ENCODE measurements around the gene IARS1.
A peak's percentile ranks its signal among the peaks of the same experiment; 100 is the strongest.

IARS1 gene

GRCh38 chr9:92289708-92290390 is 3.6 kb downstream of the IARS1 start:
- Histone ChIP-seq H3K9me2 (replicated peaks; ENCODE audit: control insufficient read depth, low read length) (no peaks in the 10 kb centered on the region), H3K36me3 (ENCODE audit: control insufficient read depth, low read length) (peaks cover 89% of the 10 kb centered on the region), H3K4me3 (ENCODE audit: low read length) (no peak overlapping the region), H3F3A (ENCODE audit: control insufficient read depth, insufficient read depth) (peaks cover 11% of the 10 kb centered on the region; the same call in 1 of the 2 replicates), H3K9me3 (ENCODE audit: control insufficient read depth, insufficient read depth, low read length) (no peaks in the 10 kb centered on the region), H3K4me1 (ENCODE audit: control insufficient read depth, low read length) (peaks cover 47% of the 10 kb centered on the region), H3K4me2 (ENCODE audit: low read length) (peak overlapping the region; percentile 8; the same call in 1 of the 2 replicates), H3K27ac (ENCODE audit: low read depth, low read length) (no peak overlapping the region), H3K27me3 (ENCODE audit: control insufficient read depth, low read length) (no peaks in the 10 kb centered on the region), H4K20me1 (ENCODE audit: control insufficient read depth, insufficient read depth, low read depth, low read length) (peaks cover 23% of the 10 kb centered on the region), H3K79me2 (ENCODE audit: control insufficient read depth, low read length) (peaks cover 99% of the 10 kb centered on the region)
- TF ChIP-seq CTCF (IDR thresholded peaks at IDR 0.05; ENCODE audit: low read depth, low read length, poor library complexity, severe bottlenecking): no peak
- TF ChIP-seq EZH2phosphoT487 (IDR thresholded peaks at IDR 0.05; ENCODE audit: borderline replicate concordance, low read length): no peak

DNA sequence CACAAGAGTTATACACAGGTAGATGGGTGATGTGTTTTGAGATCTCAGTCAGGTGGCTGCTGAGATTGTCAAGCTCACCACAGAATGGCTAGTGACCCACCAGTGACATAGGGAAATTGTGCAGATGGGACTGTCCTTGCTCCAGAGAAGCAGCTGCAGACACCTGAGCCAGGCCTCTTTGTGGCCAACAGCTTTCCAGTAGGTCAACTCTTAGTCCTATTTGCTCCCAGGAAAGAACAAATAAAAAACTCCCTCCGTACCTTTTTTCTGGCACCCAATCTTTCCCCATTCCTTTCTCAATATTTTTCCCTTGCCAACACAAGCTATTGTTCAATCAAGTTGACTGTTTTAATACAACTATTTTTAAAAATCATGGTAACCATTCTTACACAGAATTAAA is 14.2 kb downstream of the IARS1 start:
- Histone ChIP-seq H3K4me2 (ENCODE audit: low read length) (no peak overlapping the region), H3K9me3 (ENCODE audit: control insufficient read depth, insufficient read depth, low read length) (no peaks in the 10 kb centered on the region), H3K79me2 (ENCODE audit: control insufficient read depth, low read length) (peaks cover 67% of the 10 kb centered on the region), H3K27ac (ENCODE audit: low read depth, low read length) (no peak overlapping the region), H4K20me1 (ENCODE audit: control insufficient read depth, insufficient read depth, low read depth, low read length) (peaks cover 4% of the 10 kb centered on the region; the same call in 1 of the 2 replicates), H3K36me3 (ENCODE audit: control insufficient read depth, low read length) (peaks cover 98% of the 10 kb centered on the region), H3K27me3 (ENCODE audit: control insufficient read depth, low read length) (no peaks in the 10 kb centered on the region), H3F3A (ENCODE audit: control insufficient read depth, insufficient read depth) (peaks cover 5% of the 10 kb centered on the region; the same call in 1 of the 2 replicates), H3K4me1 (ENCODE audit: control insufficient read depth, low read length) (peaks cover 41% of the 10 kb centered on the region), H3K4me3 (ENCODE audit: low read length) (no peak overlapping the region), H3K9me2 (replicated peaks; ENCODE audit: control insufficient read depth, low read length) (no peaks in the 10 kb centered on the region)
- TF ChIP-seq EZH2phosphoT487 (IDR thresholded peaks at IDR 0.05; ENCODE audit: borderline replicate concordance, low read length) (no peak), CTCF (IDR thresholded peaks at IDR 0.05; ENCODE audit: low read depth, low read length, poor library complexity, severe bottlenecking) (no peak)

DNA sequence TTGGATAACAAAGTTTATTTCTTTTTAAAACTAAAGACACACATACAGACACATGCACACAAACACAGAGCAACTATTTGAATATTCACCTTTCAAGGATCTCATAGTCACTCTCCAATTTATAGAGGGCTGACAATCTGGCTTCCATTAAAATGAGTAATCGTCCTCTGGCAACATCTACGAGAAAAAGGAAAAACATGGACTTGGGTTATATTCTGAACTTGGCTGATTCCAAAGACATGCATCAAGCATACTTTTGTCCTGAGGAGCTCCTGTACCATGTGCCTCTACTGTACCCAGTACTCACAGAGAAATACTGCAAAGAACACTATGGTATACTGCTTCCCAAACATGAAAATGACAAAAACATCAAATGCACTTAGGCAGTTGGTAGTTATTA is 15.4 kb downstream of the IARS1 start:
- peaks cover 5% of the 10 kb centered on the region; the same call in 1 of the 2 replicates for H3F3A ChIP-seq (ENCODE audit: control insufficient read depth, insufficient read depth)
- H3K79me2 ChIP-seq (ENCODE audit: control insufficient read depth, low read length): peaks cover 63% of the 10 kb centered on the region
- TF ChIP-seq EZH2phosphoT487 (IDR thresholded peaks at IDR 0.05; ENCODE audit: borderline replicate concordance, low read length): no peak
- TF ChIP-seq CTCF (IDR thresholded peaks at IDR 0.05; ENCODE audit: low read depth, low read length, poor library complexity, severe bottlenecking): no peak
- H3K27me3 ChIP-seq (ENCODE audit: control insufficient read depth, low read length): no peaks in the 10 kb centered on the region
- no peak overlapping the region for H3K27ac ChIP-seq (ENCODE audit: low read depth, low read length)
- H3K9me2 ChIP-seq (replicated peaks; ENCODE audit: control insufficient read depth, low read length): no peaks in the 10 kb centered on the region
- H3K4me3 ChIP-seq (ENCODE audit: low read length): no peak overlapping the region
- H4K20me1 ChIP-seq (ENCODE audit: control insufficient read depth, insufficient read depth, low read depth, low read length): no peaks in the 10 kb centered on the region
- peaks cover 42% of the 10 kb centered on the region for H3K4me1 ChIP-seq (ENCODE audit: control insufficient read depth, low read length)
- H3K9me3 ChIP-seq (ENCODE audit: control insufficient read depth, insufficient read depth, low read length): no peaks in the 10 kb centered on the region
- H3K36me3 ChIP-seq (ENCODE audit: control insufficient read depth, low read length): peaks cover 98% of the 10 kb centered on the region
- no peak overlapping the region for H3K4me2 ChIP-seq (ENCODE audit: low read length)

Measured in DOHH2 (cell line).